GM19023 (cell line): ENCODE data around the gene MORF4L1.
"Not testable (repeated sequence)": the region's sequence is repeated elsewhere in the genome, so short reads cannot be mapped to it uniquely, and the experiment has no call there.

Experiments
- ATAC-seq: cut with Tn5 transposase; IDR thresholded peaks from one replicate; pipeline ENCODE4 v1.9.1; 2021; ENCODE audit warnings: mild to moderate bottlenecking, moderate library complexity; ENCODE audit not compliant: unreplicated experiment

The MORF4L1 gene

GRCh38 chr15:78923480-78924360, 51.0 kb downstream of the MORF4L1 start:
- no peak for ATAC-seq

GRCh38 chr15:78925076-78925624, 52.5 kb downstream of the MORF4L1 start:
- no peak for ATAC-seq

- no peak for ATAC-seq
These were observed 53.5 kb downstream of the MORF4L1 start for GRCh38 chr15:78925956-78926743.

GRCh38 chr15:78927077-78927790, 54.5 kb downstream of the MORF4L1 start:
- ATAC-seq = no peak

GRCh38 chr15:78928176-78928575, 55.5 kb downstream of the MORF4L1 start:
- not testable (repeated sequence) for ATAC-seq

GRCh38 chr15:78928616-78929093, 56.0 kb downstream of the MORF4L1 start:
- ATAC-seq = no peak

- ATAC-seq = no peak
These were observed 57.0 kb downstream of the MORF4L1 start for GRCh38 chr15:78929536-78930264.

- ATAC-seq = no peak
These were observed 58.1 kb downstream of the MORF4L1 start for GRCh38 chr15:78930577-78931388.

- ATAC-seq = no peak
These were observed 59.0 kb downstream of the MORF4L1 start for GRCh38 chr15:78931439-78932257.

GRCh38 chr15:78932258-78932808, 59.6 kb downstream of the MORF4L1 start:
- ATAC-seq = no peak

- no peak for ATAC-seq
These were observed 60.6 kb downstream of the MORF4L1 start for GRCh38 chr15:78933187-78933822.

GRCh38 chr15:78933823-78934654, 61.3 kb downstream of the MORF4L1 start:
- ATAC-seq = no peak

- ATAC-seq = no peak
These were observed 61.9 kb downstream of the MORF4L1 start for GRCh38 chr15:78934655-78935023.

- no peak for ATAC-seq
These were observed 64.5 kb downstream of the MORF4L1 start for GRCh38 chr15:78937132-78937739.

- peak; percentile 55 for ATAC-seq
These were observed 66.2 kb downstream of the MORF4L1 start for GRCh38 chr15:78938658-78939488.

- ATAC-seq = no peak
These were observed 70.1 kb downstream of the MORF4L1 start for GRCh38 chr15:78942741-78943140.
